Measurements from ENCODE around the gene GJA3.
"Not testable (repeated sequence)": the region's sequence is repeated elsewhere in the genome, so short reads cannot be mapped to it uniquely, and the experiment has no call there.

Gene GJA3

GRCh38 chr13:20182231-20182846 lies 21.5 kb upstream of the GJA3 start:
- peak; percentile 78 for DNase-seq (ENCODE audit: low spot score)

- no peak for DNase-seq (ENCODE audit: low spot score)
Measured at GRCh38 chr13:20181188-20181587, 20.3 kb upstream of the GJA3 start.

GRCh38 chr13:20178156-20178555 lies 17.3 kb upstream of the GJA3 start:
- no peak for DNase-seq (ENCODE audit: low spot score)

GRCh38 chr13:20177049-20177831 lies 16.4 kb upstream of the GJA3 start:
- DNase-seq (ENCODE audit: low spot score), result no peak

- no peak for DNase-seq (ENCODE audit: low spot score)
Measured at GRCh38 chr13:20175907-20176652, 15.2 kb upstream of the GJA3 start.

GRCh38 chr13:20175406-20175794 lies 14.5 kb upstream of the GJA3 start:
- DNase-seq (ENCODE audit: low spot score), result no peak

GRCh38 chr13:20174656-20175405 lies 14.0 kb upstream of the GJA3 start:
- DNase-seq (ENCODE audit: low spot score), result peak; percentile 81

GRCh38 chr13:20173116-20173746 lies 12.4 kb upstream of the GJA3 start:
- no peak for DNase-seq (ENCODE audit: low spot score)

GRCh38 chr13:20171364-20171763 lies 10.5 kb upstream of the GJA3 start:
- no peak for DNase-seq (ENCODE audit: low spot score)

GRCh38 chr13:20170921-20171320 lies 10.1 kb upstream of the GJA3 start:
- no peak for DNase-seq (ENCODE audit: low spot score)

- DNase-seq (ENCODE audit: low spot score), result no peak
Measured at GRCh38 chr13:20168396-20168795, 7.5 kb upstream of the GJA3 start.

- no peak for DNase-seq (ENCODE audit: low spot score)
Measured at GRCh38 chr13:20165417-20166257, 4.8 kb upstream of the GJA3 start.

- no peak for DNase-seq (ENCODE audit: low spot score)
Measured at GRCh38 chr13:20161951-20162300, 1.1 kb upstream of the GJA3 start.

GRCh38 chr13:20161275-20161950 lies 561 bp upstream of the GJA3 start:
- peak; percentile 34 for DNase-seq (ENCODE audit: low spot score)

GRCh38 chr13:20159646-20160305 lies 1.1 kb downstream of the GJA3 start:
- no peak for DNase-seq (ENCODE audit: low spot score)

- DNase-seq (ENCODE audit: low spot score), result no peak
Measured at GRCh38 chr13:20157151-20157796, 3.6 kb downstream of the GJA3 start.

- no peak for DNase-seq (ENCODE audit: low spot score)
Measured at GRCh38 chr13:20156702-20157101, 4.2 kb downstream of the GJA3 start.

- not testable (repeated sequence) for DNase-seq (ENCODE audit: low spot score)
Measured at GRCh38 chr13:20153290-20153689, 7.6 kb downstream of the GJA3 start.

- no peak for DNase-seq (ENCODE audit: low spot score)
Measured at GRCh38 chr13:20151612-20152011, 9.2 kb downstream of the GJA3 start.
